NCI-H82 treated with DMSO at 0.1 percent for 48 hours (cell line): Measurements from ENCODE around the gene MAT2A.
"Not testable (repeated sequence)": the region's sequence is repeated elsewhere in the genome, so short reads cannot be mapped to it uniquely, and the experiment has no call there.

Source experiments
- DNase-seq: peaks from one replicate; lab custom pipeline; 2025; ENCODE audit not compliant: unreplicated experiment; lab: John Stamatoyannopoulos, UW

MAT2A gene

GRCh38 chr2:85578243-85579180, 39.5 kb downstream of the MAT2A start:
- no peak for DNase-seq

- DNase-seq = no peak
Measured at GRCh38 chr2:85579266-85579935, 40.4 kb downstream of the MAT2A start.

GRCh38 chr2:85580206-85580605, 41.2 kb downstream of the MAT2A start:
- DNase-seq = no peak

GRCh38 chr2:85582492-85582891, 43.5 kb downstream of the MAT2A start:
- DNase-seq = no peak

- no peak for DNase-seq
Measured at GRCh38 chr2:85583667-85584353, 44.8 kb downstream of the MAT2A start.

GRCh38 chr2:85584354-85584856, 45.4 kb downstream of the MAT2A start, which contains the start of gene VAMP5:
Gene VAMP5, plus strand, starts transcription at chr2:85584431. Its CDS starts 60 bp downstream, at chr2:85584491.
- no peak for DNase-seq

GRCh38 chr2:85584857-85585780, 46.2 kb downstream of the MAT2A start:
- DNase-seq = no peak

- no peak for DNase-seq
Measured at GRCh38 chr2:85585781-85586105, 46.8 kb downstream of the MAT2A start.

- no peak for DNase-seq
Measured at GRCh38 chr2:85588236-85588635, 49.3 kb downstream of the MAT2A start.

GRCh38 chr2:85588645-85589044, 49.7 kb downstream of the MAT2A start:
- DNase-seq = no peak

GRCh38 chr2:85589181-85589580, 50.2 kb downstream of the MAT2A start:
- DNase-seq = no peak

- DNase-seq = no peak
Measured at GRCh38 chr2:85589982-85590791, 51.2 kb downstream of the MAT2A start.

- DNase-seq = no peak
Measured at GRCh38 chr2:85590950-85591349, 52.0 kb downstream of the MAT2A start.

- DNase-seq = no peak
Measured at GRCh38 chr2:85591563-85591962, 52.6 kb downstream of the MAT2A start.

GRCh38 chr2:85592299-85592698, 53.3 kb downstream of the MAT2A start:
- not testable (repeated sequence) for DNase-seq

- DNase-seq = no peak
Measured at GRCh38 chr2:85593023-85593422, 54.1 kb downstream of the MAT2A start.
